Tibial nerve (tissue), 4 donors: ENCODE results near the gene RNF187. TPM values are rescaled to one million over a fixed set of nuclear protein-coding genes. Genes with fewer than 3 reads are reported as not detected.
A peak's percentile ranks its signal among the peaks of the same experiment; 100 is the strongest.
"Not testable (repeated sequence)": the region's sequence is repeated elsewhere in the genome, so short reads cannot be mapped to it uniquely, and the experiment has no call there.

Experiments used
- DNase-seq, 2 donors: peaks; one replicate each; pipeline ENCODE4 v3.0.0-alpha.2; 2019; ENCODE audit warnings: low spot score in 2 of 2
- H3K27ac ChIP-seq, 4 donors: fragments of 200-600 bp; sonication (generic) in 3 of 4; one replicate each; pipeline ENCODE4 v1.5.1; 2017 to 2019; ENCODE audit warnings: mild to moderate bottlenecking in 1 of 4
- H3K27me3 ChIP-seq, 2 donors: fragments of 200-600 bp; sonication (generic) in 1 of 2; one replicate each; pipeline versions ENCODE4 v1.5.1 to v1.6.0; 2017 to 2019
- H3K36me3 ChIP-seq, 3 donors: fragments of 200-600 bp; sonication (generic); one replicate each; pipeline ENCODE4 v1.5.1; 2018 to 2019
- H3K4me1 ChIP-seq, 4 donors: fragments of 200-600 bp; sonication (generic) in 3 of 4; one replicate each; pipeline ENCODE4 v1.5.1; 2017 to 2019
- H3K4me3 ChIP-seq, 4 donors: fragments of 200-600 bp; sonication (generic) in 3 of 4; one replicate each; pipeline ENCODE4 v1.5.1; 2017 to 2019; ENCODE audit warnings: mild to moderate bottlenecking in 1 of 4, moderate library complexity in 1 of 4
- H3K9me3 ChIP-seq, 4 donors: fragments of 200-600 bp; sonication (generic) in 3 of 4; one replicate each; pipeline ENCODE4 v1.5.1; 2017 to 2019
- EP300 ChIP-seq, 2 donors: sonication (generic); formaldehyde crosslinking; IDR thresholded peaks; one replicate each; pipeline ENCODE4 v1.6.1; 2017; ENCODE audit warnings: antibody characterized with exemption in 2 of 2, mild to moderate bottlenecking in 1 of 2
- POLR2A ChIP-seq, 2 donors: fragments of 450-650 bp; IDR thresholded peaks; one replicate each; pipeline ENCODE4 v1.6.1; 2017; ENCODE audit warnings: antibody characterized with exemption in 2 of 2, mild to moderate bottlenecking in 2 of 2, moderate library complexity in 2 of 2
- WGBS, 2 donors: methylation state at CpG; one replicate each; pipeline ENCODE4 v1.1.5; 2018; 5-methylcytosine and 5-hydroxymethylcytosine counted together
- total RNA-seq, 4 donors: library from RNA; depleted of rRNA; stranded (reverse); fragments of >200 nt; gene quantifications; one replicate each; pipeline ENCODE4 v1.1.0, GENCODE V29; 2016
- TF ChIP-seq, protein P1 (sequence below), 5 experiments: fragments of 200-600 bp in 3 of 5; fragments of 450-650 bp in 2 of 5; sonication (generic) in 3 of 5; IDR thresholded peaks; one replicate each; pipeline ENCODE4 v1.5.1; 2016 to 2019; ENCODE audit warnings: antibody characterized with exemption in 5 of 5, mild to moderate bottlenecking in 3 of 5, moderate library complexity in 2 of 5

The RNF187 gene
- total RNA-seq, 4 donors from 2014 or later: 38.1 to 89.0 (median 56.9) TPM

DNA sequence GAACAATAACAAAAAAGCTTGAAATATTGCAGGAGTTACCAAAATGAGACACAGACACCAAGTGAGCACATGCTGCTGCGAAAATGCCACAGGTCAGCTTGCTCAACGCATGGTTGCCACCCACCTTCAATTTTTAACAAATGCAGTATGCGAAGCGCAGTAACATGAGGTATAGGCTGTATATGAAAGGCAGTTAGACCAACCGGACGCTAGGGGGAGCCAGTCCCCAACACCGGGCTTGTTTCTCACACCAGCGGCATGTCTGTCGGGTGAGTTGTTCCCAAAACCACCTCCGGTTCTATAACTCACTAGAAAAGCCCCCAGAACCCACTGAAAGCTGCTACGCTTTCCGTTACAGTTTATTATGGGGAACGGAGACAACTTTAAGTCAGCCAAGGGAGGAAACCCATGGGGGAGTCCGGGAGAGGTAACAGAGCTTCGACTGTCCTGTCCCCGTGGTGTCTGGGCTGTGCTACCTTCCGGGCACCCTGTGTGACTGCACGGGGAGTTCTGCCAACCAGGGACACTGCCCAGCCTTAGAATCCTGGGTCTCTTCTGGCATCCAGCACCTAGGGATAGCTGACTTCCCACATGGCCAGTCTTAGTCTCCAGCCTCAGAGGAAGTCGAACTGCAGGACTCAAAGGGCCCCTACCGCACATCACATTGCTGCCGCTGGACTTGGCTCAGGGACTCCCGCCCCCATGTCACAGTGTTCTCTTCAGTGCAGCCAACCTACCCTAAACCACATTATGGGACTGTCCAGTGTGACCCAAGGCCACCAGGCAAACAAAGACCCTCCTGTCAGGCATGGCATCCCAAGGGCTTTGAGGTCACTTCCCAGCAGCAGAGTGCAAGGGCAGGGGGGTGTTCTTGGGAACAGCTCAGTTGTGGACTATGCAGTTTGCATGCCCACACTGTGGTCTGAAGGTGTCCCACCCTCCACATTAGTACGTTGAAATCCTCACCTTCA is 14.0 kb downstream of the RNF187 start:
- Histone ChIP-seq H3K4me3 (peak overlapping the region in 3 of 4 donors; percentile 0 to 28 (median 24)), H3K27me3 (no peaks in the 10 kb centered on the region), H3K27ac (no peak overlapping the region), H3K36me3 (peaks cover 0 to 23% (median 0%) of the 10 kb centered on the region in 3 donors), H3K9me3 (no peaks in the 10 kb centered on the region), H3K4me1 (peaks cover 0 to 15% (median 3%) of the 10 kb centered on the region in 4 donors)
- 13 to 21% methylated on average over 18 to 23 of the region's 23 CpGs for WGBS, 2 donors
- no peak for TF ChIP-seq EP300 (IDR thresholded peaks at IDR 0.05)
- TF ChIP-seq, protein P1, sequence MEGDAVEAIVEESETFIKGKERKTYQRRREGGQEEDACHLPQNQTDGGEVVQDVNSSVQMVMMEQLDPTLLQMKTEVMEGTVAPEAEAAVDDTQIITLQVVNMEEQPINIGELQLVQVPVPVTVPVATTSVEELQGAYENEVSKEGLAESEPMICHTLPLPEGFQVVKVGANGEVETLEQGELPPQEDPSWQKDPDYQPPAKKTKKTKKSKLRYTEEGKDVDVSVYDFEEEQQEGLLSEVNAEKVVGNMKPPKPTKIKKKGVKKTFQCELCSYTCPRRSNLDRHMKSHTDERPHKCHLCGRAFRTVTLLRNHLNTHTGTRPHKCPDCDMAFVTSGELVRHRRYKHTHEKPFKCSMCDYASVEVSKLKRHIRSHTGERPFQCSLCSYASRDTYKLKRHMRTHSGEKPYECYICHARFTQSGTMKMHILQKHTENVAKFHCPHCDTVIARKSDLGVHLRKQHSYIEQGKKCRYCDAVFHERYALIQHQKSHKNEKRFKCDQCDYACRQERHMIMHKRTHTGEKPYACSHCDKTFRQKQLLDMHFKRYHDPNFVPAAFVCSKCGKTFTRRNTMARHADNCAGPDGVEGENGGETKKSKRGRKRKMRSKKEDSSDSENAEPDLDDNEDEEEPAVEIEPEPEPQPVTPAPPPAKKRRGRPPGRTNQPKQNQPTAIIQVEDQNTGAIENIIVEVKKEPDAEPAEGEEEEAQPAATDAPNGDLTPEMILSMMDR (IDR thresholded peaks at IDR 0.05): peak; percentile 77 to 93 (median 86)
- TF ChIP-seq POLR2A (IDR thresholded peaks at IDR 0.05): no peak
- peak; percentile 45 to 60 for DNase-seq

DNA sequence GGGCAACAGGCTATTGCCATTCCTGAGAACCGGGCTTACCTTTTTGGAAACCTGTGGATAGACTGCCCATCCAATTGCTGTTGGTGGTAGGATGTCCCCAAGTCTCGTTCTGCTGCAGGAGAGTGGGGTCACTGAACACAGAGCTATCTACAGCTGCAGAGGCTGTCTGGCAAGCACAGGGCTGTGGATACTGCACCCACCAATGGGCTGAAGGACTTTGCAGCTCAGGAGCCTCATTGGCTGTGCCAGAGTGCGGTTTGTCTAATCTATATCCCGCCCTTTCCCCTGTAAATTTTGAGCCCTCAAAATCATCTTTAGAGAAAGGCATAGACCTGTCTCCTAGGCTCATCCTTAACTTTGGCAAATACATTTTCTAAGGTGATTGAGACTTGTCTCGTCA is 15.3 kb downstream of the RNF187 start:
- DNase-seq: no peak
- Histone ChIP-seq H3K27ac (no peak overlapping the region), H3K36me3 (peaks cover 0 to 10% (median 0%) of the 10 kb centered on the region in 3 donors), H3K27me3 (no peaks in the 10 kb centered on the region), H3K9me3 (no peaks in the 10 kb centered on the region), H3K4me1 (peaks cover 0 to 15% (median 3%) of the 10 kb centered on the region in 4 donors), H3K4me3 (no peak overlapping the region)
- 92% methylated on average over 5 of the region's 5 CpGs for WGBS, 2 donors
- TF ChIP-seq POLR2A (IDR thresholded peaks at IDR 0.05): no peak

DNA sequence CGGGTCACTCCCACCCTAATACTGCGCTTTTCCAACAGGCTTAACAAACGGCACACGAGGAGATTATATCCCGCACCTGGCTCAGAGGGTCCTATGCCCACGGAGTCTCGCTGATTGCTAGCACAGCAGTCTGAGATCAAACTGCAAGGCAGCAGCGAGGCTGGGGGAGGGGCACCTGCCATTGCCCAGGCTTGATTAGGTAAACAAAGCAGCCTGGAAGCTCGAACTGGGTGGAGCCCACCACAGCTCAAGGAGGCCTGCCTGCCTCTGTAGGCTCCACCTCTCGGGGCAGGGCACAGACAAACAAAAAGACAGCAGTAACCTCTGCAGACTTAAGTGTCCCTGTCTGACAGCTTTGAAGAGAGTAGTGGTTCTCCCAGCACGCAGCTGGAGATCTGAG is 18.8 kb downstream of the RNF187 start:
- H3K4me3 ChIP-seq, H3K36me3 ChIP-seq, H3K27me3 ChIP-seq, DNase-seq, H3K27ac ChIP-seq, H3K9me3 ChIP-seq, H3K4me1 ChIP-seq: not testable (repeated sequence)
- WGBS, 2 donors: 82 to 91% methylated on average over 8 to 9 of the region's 11 CpGs

DNA sequence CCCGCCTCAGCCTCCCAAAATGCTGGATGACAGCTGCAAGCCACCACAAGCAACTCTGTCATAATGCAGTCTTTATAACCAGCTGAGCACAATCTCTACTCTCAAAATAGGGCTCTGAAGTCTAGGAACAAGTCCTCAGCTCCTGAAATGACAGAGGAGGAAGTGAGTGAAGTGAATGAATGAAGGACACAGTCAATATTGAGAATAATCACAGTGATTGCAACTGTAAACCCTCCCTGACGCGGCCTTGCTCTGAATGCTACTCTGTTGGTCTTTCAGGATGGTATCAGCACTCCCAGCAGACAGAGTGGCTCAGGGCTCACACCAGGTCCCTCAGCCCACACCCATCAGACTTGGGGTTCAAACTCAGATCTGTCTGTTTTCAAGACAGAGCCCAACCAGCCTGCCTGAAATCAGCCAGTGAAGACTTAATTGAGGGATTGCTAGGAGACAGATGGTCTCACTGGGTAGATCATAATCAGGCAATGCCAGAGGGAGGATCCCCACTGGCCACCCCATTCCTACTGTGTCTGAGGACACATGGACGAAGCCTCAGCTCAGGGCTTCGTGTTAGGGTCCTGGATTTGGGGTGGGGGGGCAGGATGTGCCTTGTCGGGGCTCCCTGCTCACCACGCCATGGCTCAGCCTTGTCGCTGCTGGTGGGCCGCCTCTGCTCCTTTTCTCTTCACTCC is 20.9 kb downstream of the RNF187 start:
- Histone ChIP-seq H3K4me1 (no peaks in the 10 kb centered on the region), H3K9me3 (peaks cover 0 to 6% (median 0%) of the 10 kb centered on the region in 4 donors), H3K27me3 (peaks cover 0 to 7% of the 10 kb centered on the region in 2 donors), H3K4me3 (no peak overlapping the region), H3K36me3 (no peaks in the 10 kb centered on the region), H3K27ac (no peak overlapping the region)
- no peak for TF ChIP-seq POLR2A (IDR thresholded peaks at IDR 0.05)
- no peak for TF ChIP-seq EP300 (IDR thresholded peaks at IDR 0.05)
- TF ChIP-seq, protein P1 (IDR thresholded peaks at IDR 0.05): no peak
- no peak for DNase-seq
- 69 to 79% methylated on average over 9 of the region's 9 CpGs for WGBS, 2 donors

DNA sequence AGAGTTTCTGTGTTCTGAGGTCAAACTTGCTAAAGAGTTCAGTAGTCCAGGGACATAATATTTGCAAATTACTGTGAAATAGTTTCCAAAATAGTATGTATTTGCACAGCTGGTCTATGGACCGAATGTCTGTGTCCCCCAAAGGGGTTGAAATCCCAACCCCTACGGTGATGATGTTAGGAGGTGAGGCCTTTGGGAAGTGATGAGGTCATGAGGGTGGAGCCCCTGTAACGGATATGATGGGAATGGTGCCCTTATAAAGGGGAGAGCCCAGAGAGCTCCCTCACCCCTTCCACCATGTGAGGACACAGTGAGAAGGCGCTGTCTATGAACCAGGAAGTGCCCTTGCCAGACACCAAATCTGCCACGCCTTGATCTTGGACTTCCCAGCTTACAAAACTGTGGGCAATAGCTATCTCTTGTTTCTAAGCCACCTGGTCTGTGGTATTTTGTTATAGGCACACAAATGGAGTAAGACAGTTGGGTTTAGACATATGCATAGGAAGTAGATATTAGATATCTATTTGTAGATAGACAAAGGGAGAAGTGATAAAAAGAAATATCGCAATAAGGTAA is 21.7 kb downstream of the RNF187 start:
- WGBS, 2 donors: 59 to 71% methylated on average over 6 of the region's 6 CpGs

More for the DNA sequence above, 21.7 kb downstream of the RNF187 start:
- Histone ChIP-seq H3K27ac (no peak overlapping the region), H3K4me1 (no peaks in the 10 kb centered on the region), H3K9me3 (peaks cover 0 to 6% (median 0%) of the 10 kb centered on the region in 4 donors), H3K36me3 (no peaks in the 10 kb centered on the region), H3K27me3 (peaks cover 0 to 7% of the 10 kb centered on the region in 2 donors), H3K4me3 (no peak overlapping the region)
- no peak for DNase-seq
- TF ChIP-seq, protein P1 (IDR thresholded peaks at IDR 0.05): no peak
- TF ChIP-seq EP300 (IDR thresholded peaks at IDR 0.05) (no peak), POLR2A (IDR thresholded peaks at IDR 0.05) (no peak)
